Measurements from ENCODE around the gene XYLT1. TPM values are rescaled to one million over a fixed set of nuclear protein-coding genes. Genes with fewer than 3 reads are reported as not detected.

The XYLT1 gene
- polyA plus RNA-seq, 1 of the 3 experiments (the other 2 are of a cell fraction), result 17.6 TPM

DNA sequence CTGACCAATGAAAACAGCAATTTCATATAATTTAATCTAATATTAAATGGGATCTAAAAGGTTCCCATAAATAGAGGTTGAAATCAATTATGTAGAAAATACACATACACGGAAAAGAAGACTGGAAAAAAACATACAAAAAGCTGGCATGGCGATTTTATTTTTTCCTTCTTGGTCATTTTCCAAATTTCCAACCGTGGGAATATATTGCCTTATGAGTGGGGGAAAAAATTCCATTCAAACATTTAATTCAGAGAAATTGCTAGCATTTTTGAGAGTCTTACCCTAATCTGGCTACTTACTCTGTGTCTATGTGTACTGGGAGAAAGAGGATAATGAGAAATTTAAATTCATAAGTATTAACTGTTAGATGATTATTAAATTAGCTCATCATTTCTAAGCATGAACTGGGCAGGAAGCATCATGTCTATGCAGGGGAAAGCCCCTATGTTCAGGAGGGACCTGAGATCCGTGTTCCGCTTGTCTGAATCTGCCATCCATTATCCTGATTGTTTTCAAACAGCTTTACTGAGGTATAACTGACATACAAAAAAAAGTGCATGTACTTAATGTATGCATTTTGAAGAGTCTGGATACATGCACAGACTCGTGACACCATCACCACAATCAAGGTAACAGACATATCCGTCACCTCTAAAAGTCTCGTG lies 145.2 kb downstream of the XYLT1 start:
- Histone ChIP-seq H3K9me2 (no peaks in the 10 kb centered on the region), H3K27ac (ENCODE audit: low read depth in 2 of 2, low read length in 1 of 2) (no peak overlapping the region), H3K4me1 (ENCODE audit: control insufficient read depth in 1 of 2, insufficient read depth in 2 of 2, low read depth in 1 of 2, low read length in 1 of 2) (peaks cover 0 to 39% of the 10 kb centered on the region in 2 experiments; a peak in 2 of 4 replicates), H3K4me2 (no peak overlapping the region), H3K27me3 (ENCODE audit: insufficient read depth) (no peaks in the 10 kb centered on the region), H3K4me3 (ENCODE audit: low read depth in 2 of 2, low read length in 1 of 2) (no peak overlapping the region), H3K9ac (no peak overlapping the region), H3F3A (replicated peaks; ENCODE audit: insufficient read depth) (peaks cover 19% of the 10 kb centered on the region), H4K20me1 (ENCODE audit: insufficient read depth) (peaks cover 97% of the 10 kb centered on the region), H2AFZ (ENCODE audit: low read depth) (no peak overlapping the region), H3K9me3 (no peaks in the 10 kb centered on the region), H3K79me2 (ENCODE audit: insufficient read depth) (peaks cover 98% of the 10 kb centered on the region), H3K36me3 (replicated peaks in 1 of 2; ENCODE audit: control insufficient read depth in 1 of 2, insufficient read depth in 2 of 2, low read length in 1 of 2) (peaks cover 0 to 8% of the 10 kb centered on the region in 2 experiments)
- TF ChIP-seq CHD2 (IDR thresholded peaks at IDR 0.05; ENCODE audit: low read length, partially characterized antibody), result no peak
- TF ChIP-seq, protein P1, sequence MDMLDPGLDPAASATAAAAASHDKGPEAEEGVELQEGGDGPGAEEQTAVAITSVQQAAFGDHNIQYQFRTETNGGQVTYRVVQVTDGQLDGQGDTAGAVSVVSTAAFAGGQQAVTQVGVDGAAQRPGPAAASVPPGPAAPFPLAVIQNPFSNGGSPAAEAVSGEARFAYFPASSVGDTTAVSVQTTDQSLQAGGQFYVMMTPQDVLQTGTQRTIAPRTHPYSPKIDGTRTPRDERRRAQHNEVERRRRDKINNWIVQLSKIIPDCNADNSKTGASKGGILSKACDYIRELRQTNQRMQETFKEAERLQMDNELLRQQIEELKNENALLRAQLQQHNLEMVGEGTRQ (IDR thresholded peaks at IDR 0.05; ENCODE audit: borderline replicate concordance, low read depth, low read length), result no peak
- TF ChIP-seq SMC3 (IDR thresholded peaks at IDR 0.05; ENCODE audit: low read depth, low read length), result no peak
- no peak for TF ChIP-seq RAD21 (IDR thresholded peaks at IDR 0.05; ENCODE audit: low read length)
- WGBS (ENCODE audit: low lambda C conversion rate), result 86% methylated on average over 8 of the region's 8 CpGs
- no peak for DNase-seq
- ChIA-PET CTCF (interaction anchor here (1.4 kb wide), 2 partner anchors 9 to 262 kb away, joined by 3 read pairs; no protein-coding TSS in a partner anchor), POLR2A (no interaction called here)

GRCh38 chr16:17324451-17324850 lies 146.3 kb downstream of the XYLT1 start:
- Histone ChIP-seq H3K9me3 (no peaks in the 10 kb centered on the region), H3K79me2 (ENCODE audit: insufficient read depth) (peaks cover 98% of the 10 kb centered on the region), H3F3A (replicated peaks; ENCODE audit: insufficient read depth) (peaks cover 19% of the 10 kb centered on the region), H4K20me1 (ENCODE audit: insufficient read depth) (peaks cover 97% of the 10 kb centered on the region), H2AFZ (ENCODE audit: low read depth) (no peak overlapping the region), H3K9me2 (no peaks in the 10 kb centered on the region), H3K4me1 (ENCODE audit: control insufficient read depth in 1 of 2, insufficient read depth in 2 of 2, low read depth in 1 of 2, low read length in 1 of 2) (peaks cover 0 to 34% of the 10 kb centered on the region in 2 experiments; a peak in 2 of 4 replicates), H3K4me2 (no peak overlapping the region), H3K9ac (no peak overlapping the region), H3K36me3 (replicated peaks in 1 of 2; ENCODE audit: control insufficient read depth in 1 of 2, insufficient read depth in 2 of 2, low read length in 1 of 2) (peaks cover 0 to 8% of the 10 kb centered on the region in 2 experiments), H3K27ac (ENCODE audit: low read depth in 2 of 2, low read length in 1 of 2) (no peak overlapping the region; a peak in 1 of 4 replicates), H3K4me3 (ENCODE audit: low read depth in 2 of 2, low read length in 1 of 2) (no peak overlapping the region), H3K27me3 (ENCODE audit: insufficient read depth) (no peaks in the 10 kb centered on the region)
- POLR2A ChIA-PET, result no interaction called here
- CTCF ChIA-PET, result interaction anchor here (1.0 to 1.5 kb wide), 4 partner anchors 7 to 36 kb away, joined by 3 to 6 read pairs (median 4); no protein-coding TSS in a partner anchor
- 93% methylated on average over 10 of the region's 10 CpGs for WGBS (ENCODE audit: low lambda C conversion rate)
- TF ChIP-seq RFX5 (IDR thresholded peaks at IDR 0.05; ENCODE audit: low read length), result no peak
- no peak for TF ChIP-seq TCF12 (IDR thresholded peaks at IDR 0.05)
- TF ChIP-seq IRF3 (IDR thresholded peaks at IDR 0.05; ENCODE audit: low read depth, low read length), result no peak
- TF ChIP-seq FOXM1 (IDR thresholded peaks at IDR 0.05; ENCODE audit: low read depth), result no peak
- TF ChIP-seq FOXJ3 (CRISPR knock-in tag; IDR thresholded peaks at IDR 0.05), result no peak
- no peak for TF ChIP-seq CHD2 (IDR thresholded peaks at IDR 0.05; ENCODE audit: low read length, partially characterized antibody)
- TF ChIP-seq NFIC (IDR thresholded peaks at IDR 0.05; ENCODE audit: borderline replicate concordance), result no peak
- TF ChIP-seq RXRA (IDR thresholded peaks at IDR 0.05; ENCODE audit: borderline replicate concordance, low read depth), result no peak
- no peak for TF ChIP-seq ELF1 (IDR thresholded peaks at IDR 0.05)
- TF ChIP-seq MXI1 (IDR thresholded peaks at IDR 0.05; ENCODE audit: low read depth, low read length), result no peak
- TF ChIP-seq POLR2AphosphoS5 (IDR thresholded peaks at IDR 0.05; ENCODE audit: low read depth, low read length), result no peak
- TF ChIP-seq, protein P2, sequence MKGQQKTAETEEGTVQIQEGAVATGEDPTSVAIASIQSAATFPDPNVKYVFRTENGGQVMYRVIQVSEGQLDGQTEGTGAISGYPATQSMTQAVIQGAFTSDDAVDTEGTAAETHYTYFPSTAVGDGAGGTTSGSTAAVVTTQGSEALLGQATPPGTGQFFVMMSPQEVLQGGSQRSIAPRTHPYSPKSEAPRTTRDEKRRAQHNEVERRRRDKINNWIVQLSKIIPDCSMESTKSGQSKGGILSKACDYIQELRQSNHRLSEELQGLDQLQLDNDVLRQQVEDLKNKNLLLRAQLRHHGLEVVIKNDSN (IDR thresholded peaks at IDR 0.05; ENCODE audit: borderline replicate concordance, low read depth), result no peak
- no peak for TF ChIP-seq FOSL2 (IDR thresholded peaks at IDR 0.05; ENCODE audit: borderline replicate concordance, low read depth)
- no peak for TF ChIP-seq RAD21 (IDR thresholded peaks at IDR 0.05; ENCODE audit: low read length)
- TF ChIP-seq EP300 (IDR thresholded peaks at IDR 0.05; ENCODE audit: borderline replicate concordance in 1 of 2, low read depth in 1 of 2, low read length in 1 of 2), result no peak
- TF ChIP-seq, protein P3, sequence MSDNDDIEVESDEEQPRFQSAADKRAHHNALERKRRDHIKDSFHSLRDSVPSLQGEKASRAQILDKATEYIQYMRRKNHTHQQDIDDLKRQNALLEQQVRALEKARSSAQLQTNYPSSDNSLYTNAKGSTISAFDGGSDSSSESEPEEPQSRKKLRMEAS (IDR thresholded peaks at IDR 0.05; ENCODE audit: low read depth), result no peak
- TF ChIP-seq, protein P4, sequence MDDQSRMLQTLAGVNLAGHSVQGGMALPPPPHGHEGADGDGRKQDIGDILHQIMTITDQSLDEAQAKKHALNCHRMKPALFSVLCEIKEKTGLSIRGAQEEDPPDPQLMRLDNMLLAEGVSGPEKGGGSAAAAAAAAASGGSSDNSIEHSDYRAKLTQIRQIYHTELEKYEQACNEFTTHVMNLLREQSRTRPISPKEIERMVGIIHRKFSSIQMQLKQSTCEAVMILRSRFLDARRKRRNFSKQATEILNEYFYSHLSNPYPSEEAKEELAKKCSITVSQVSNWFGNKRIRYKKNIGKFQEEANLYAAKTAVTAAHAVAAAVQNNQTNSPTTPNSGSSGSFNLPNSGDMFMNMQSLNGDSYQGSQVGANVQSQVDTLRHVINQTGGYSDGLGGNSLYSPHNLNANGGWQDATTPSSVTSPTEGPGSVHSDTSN (IDR thresholded peaks at IDR 0.05), result no peak
- no peak for TF ChIP-seq YY1 (IDR thresholded peaks at IDR 0.05; ENCODE audit: low read depth)
- TF ChIP-seq TEAD4 (IDR thresholded peaks at IDR 0.05; ENCODE audit: borderline replicate concordance, insufficient read depth), result no peak
- no peak for DNase-seq

All from SK-N-SH (cell line).